GM18507 (cell line): ENCODE results near the gene CCSER1.
"Not testable (repeated sequence)": the region's sequence is repeated elsewhere in the genome, so short reads cannot be mapped to it uniquely, and the experiment has no call there.

ENCODE experiments used
- DNase-seq: peaks from one replicate; pipeline ENCODE4 v3.0.0; 2011; ENCODE audit warnings: low read depth; ENCODE audit not compliant: insufficient read length; ENCODE audit errors: extremely low spot score
- FAIRE-seq: peaks from 2 replicates; lab custom pipeline; 2011; peaks lifted over from hg19 to GRCh38; lab: Jason Lieb, UNC

The CCSER1 gene

DNA sequence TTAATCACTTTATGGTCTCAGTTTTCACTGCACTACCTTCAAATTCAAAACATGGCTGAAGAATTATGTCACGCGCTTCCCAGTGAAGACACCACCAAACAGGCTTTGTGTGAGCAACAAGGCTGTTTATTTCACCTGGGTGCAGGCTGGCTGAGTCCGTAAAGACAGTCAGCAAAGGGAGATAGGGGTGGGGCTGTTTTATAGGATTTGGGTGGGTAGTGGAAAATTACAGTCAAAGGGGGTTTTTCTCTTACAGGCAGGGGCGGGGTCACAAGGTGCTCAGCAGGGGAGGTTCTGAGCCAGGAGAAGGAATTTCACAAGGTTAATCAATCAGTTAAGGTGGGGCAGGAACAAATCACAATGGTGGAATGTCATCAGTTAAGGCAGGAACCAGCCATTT lies 1141.3 kb downstream of the CCSER1 start:
- not testable (repeated sequence) for DNase-seq, FAIRE-seq

GRCh38 chr4:91268913-91269312 lies 1141.7 kb downstream of the CCSER1 start:
- DNase-seq (no peak), FAIRE-seq (no peak)

- DNase-seq (no peak), FAIRE-seq (no peak)
Measured at GRCh38 chr4:91279899-91280298, 1152.7 kb downstream of the CCSER1 start.

- DNase-seq (no peak), FAIRE-seq (no peak)
Measured at GRCh38 chr4:91280551-91281290, 1153.5 kb downstream of the CCSER1 start.

DNA sequence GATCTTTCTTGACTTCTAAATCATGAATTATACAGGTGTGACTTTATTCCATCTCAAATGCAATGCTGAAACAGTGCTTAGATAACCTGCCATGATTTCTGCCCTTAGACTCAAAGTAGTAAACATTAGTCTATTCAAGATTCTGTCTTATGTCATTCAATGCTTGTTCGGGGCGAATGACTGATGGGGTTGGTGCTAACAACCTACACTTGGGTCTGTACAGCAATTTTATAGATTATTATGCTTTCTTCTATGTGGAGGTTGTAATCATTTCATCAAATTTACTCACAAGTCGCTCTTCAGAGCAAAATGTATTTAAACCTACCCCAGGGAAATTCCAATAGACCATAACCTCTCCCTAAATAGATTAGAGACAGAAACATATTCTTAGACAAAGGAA lies 1155.0 kb downstream of the CCSER1 start:
- FAIRE-seq: no peak

DNA sequence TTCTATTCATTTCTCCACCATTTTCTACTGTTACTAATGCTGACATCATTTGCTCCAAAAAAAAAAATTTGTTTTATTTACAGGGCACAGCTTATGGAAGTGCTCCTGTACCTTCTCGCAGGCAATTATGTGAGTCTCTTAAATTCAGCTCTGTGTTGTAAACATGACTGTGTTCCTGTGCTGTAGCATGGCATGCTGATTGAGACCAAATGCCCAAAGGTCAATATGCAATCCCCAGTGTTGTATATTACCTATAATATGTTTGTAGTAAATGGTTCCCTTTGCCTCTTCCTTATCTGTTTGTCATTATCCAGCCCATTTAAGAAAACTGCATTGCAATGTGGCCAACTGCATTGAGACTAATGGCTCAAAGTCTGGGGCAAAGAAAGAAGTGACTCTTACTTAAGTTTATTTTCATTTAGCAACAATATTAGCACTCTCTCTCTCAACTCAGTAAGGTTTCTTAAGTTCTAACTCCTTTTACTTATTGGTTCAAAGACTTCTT lies 1156.6 kb downstream of the CCSER1 start:
- FAIRE-seq (no peak), DNase-seq (no peak)

More for the DNA sequence above, 1155.0 kb downstream of the CCSER1 start:
- no peak for DNase-seq

- FAIRE-seq (no peak), DNase-seq (no peak)
Measured at GRCh38 chr4:91284480-91284879, 1157.3 kb downstream of the CCSER1 start.

GRCh38 chr4:91285487-91285886 lies 1158.3 kb downstream of the CCSER1 start:
- no peak for DNase-seq
- FAIRE-seq: no peak

DNA sequence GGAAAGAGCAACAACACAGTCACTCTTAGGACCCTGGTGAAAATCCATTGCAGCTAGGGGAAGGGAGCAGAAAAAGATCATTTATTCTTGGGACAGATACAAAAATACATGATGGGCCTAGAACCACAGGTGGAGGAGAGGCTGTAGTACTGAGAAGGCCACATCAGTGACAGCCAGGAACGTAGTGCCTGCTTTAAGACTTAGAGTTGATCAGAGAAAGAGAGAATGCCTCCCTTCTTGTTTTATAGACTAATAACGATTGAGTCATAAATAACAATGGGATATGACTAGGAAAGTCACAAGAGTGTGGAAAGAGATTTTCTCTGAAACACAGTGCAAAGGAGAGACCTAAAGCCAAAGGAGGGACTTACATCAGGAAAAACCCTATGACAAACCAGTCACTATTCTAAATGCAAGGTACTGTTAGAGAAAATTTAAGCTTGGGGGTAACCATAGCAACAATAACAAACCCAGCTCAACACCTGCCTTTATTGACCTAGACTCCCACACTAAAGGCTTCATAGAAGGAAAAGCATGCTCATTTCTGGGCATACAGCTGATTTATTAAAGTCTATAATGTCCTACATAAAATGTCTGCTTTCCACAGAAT lies 1161.6 kb downstream of the CCSER1 start:
- FAIRE-seq (no peak), DNase-seq (no peak)

GRCh38 chr4:91298156-91298700 lies 1171.0 kb downstream of the CCSER1 start:
- DNase-seq: no peak
- no peak for FAIRE-seq

DNA sequence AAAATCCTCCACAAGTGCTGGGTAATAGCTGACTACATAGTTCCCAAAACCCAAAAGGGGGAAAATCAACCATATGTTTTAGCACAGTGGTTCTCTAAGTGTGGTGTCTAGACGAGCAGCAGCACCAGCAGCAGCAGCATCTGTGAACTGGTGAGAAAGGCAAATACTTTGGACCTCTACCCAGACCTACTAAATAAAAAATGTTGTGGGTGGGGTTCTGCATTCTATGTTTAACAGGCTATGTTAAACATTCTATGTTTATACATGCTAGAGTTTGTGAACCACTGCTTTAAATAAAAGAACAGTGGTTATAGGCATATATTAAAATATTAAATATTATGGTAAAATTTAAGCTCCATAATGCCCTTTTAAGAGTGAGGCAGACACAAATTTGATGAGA lies 1171.6 kb downstream of the CCSER1 start:
- no peak for FAIRE-seq

DNA sequence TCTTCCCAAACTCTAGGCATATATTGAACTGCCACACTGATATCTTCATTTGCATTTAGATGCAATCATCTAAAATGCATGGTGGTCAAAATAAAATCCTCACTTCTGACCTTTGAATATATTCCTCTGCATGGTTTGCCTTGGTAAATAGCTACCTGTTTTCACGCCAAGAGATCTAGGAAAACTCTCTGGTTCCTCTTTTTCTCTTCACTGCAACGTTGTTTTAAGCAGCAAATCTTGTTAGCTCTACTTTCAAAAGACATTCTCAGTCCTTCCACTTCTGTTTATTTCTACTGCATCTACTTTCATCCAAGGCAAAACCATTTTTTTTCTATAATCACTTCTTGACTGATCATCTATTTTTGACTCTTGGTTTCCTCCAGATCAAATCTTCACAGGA lies 1174.9 kb downstream of the CCSER1 start:
- DNase-seq (no peak), FAIRE-seq (peak; percentile 39)

More for the DNA sequence above, 1171.6 kb downstream of the CCSER1 start:
- no peak for DNase-seq

DNA sequence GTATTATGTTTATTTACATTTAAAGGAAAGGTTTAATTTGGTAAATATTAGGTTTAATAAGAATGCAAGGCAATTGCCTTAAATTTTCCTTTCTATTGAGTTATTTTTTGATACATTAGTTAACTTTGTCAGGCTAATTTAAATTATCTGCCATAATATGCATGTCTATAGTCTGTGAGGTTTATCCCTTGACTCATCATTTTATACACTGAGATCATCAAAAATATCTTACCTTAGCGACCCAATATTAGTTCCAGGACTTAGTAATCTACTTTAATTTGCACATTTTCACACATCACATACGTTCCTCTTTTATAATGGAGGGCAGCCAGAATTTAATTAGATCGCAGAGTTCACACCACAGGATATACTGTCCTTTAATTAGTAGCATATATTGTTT lies 1177.1 kb downstream of the CCSER1 start:
- DNase-seq (no peak), FAIRE-seq (no peak)

DNA sequence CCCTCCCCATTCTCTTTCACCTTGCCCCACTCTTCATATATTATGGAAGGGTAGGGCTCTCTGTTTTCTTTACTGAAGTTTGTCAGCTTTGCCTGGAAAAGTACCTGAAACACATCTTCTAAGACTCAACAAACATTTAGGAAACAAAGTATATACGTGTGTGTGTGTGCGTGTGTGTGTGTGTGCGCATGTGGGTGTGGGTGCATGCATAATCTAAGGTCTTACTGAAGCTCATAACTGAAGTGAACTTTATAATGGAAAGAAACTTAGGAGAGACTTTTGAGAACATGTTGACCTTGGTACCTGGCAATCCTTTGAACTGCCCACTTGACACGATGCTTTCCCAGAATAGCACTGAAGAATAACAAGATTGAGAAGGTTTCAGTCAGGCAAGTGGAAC lies 1190.2 kb downstream of the CCSER1 start:
- DNase-seq (no peak), FAIRE-seq (no peak)

DNA sequence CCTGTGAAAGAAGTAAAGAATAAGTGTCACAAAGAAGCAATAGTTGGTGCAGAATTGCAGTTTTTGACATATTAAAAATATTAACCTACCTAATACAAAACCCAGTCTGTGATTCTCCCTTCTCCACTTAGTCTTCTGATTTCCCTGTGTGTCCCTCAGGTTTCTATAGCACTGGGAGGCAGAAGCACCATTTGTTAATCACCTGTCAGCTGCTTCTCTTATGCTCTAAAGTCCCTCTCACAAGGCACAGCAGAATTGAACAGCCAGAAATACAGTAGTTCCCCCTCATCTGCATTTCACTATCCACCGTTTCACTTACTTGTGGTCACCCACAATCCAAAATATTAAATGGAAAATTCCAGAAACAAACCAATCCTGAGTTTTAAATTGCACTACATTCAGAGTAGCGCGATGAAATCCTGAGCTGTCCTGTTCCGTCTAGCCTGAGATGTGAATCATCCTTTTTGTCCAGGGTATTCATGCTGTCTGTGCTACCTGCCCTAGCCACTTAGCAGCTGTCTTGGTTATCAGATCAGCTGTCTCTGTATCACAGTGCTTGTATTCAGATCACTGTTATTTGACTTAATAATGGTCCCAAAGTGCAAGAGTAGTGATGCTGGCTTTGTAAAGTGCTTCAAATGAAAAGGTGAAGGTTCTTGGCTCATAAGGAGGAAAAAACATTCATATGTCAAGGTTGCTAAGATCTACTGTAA lies 1192.5 kb downstream of the CCSER1 start:
- FAIRE-seq (no peak), DNase-seq (no peak)

DNA sequence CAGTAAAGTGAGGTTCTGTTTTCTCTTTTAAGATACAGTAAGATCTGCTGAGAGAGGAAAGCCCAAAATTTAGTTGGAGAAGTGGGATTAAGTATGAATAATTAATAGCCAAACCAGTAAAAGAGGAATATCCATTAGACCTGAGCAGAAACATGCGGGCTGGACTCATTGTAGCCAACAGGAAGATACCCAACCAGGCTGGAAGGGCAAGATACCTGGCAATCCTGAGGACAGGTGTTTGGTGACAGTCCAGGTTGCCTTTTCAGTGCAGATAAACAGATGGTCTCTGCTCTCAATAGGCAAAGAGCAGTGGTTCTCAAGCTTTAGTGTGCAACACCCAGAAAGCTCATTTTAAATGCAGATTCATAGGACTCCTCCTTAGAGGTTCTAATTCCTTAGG lies 1195.8 kb downstream of the CCSER1 start:
- FAIRE-seq: no peak
- no peak for DNase-seq

GRCh38 chr4:91325495-91325894 lies 1198.3 kb downstream of the CCSER1 start:
- DNase-seq: no peak
- no peak for FAIRE-seq

GRCh38 chr4:91326167-91326566 lies 1199.0 kb downstream of the CCSER1 start:
- DNase-seq: not testable (repeated sequence)
- peak; percentile 31 for FAIRE-seq

- DNase-seq (no peak), FAIRE-seq (no peak)
Measured at GRCh38 chr4:91330555-91331137, 1203.5 kb downstream of the CCSER1 start.

DNA sequence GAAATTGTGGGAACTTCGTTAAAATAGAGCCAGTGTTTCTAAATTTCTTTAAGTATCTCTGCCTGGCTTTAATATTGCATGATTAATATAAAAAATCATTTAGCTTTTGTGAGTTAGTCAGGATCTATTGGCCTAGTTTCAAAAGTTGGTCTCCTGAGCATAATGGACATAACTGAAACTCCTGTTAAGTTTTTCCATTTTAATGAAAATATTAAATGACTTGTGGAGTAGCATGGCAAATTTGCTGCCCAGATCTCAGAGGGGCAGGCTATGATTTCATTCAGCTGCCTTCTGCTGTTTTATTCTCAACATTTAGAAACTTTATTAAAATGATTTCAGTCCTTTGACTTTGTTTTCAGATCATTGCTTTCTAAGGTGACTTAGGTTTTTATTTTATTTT lies 1213.6 kb downstream of the CCSER1 start:
- FAIRE-seq (no peak), DNase-seq (no peak)
